Testis (tissue), 2 donors: ENCODE results near the gene GNB1L.

Source experiments
- POLR2A ChIP-seq: fragments of 450-650 bp; IDR thresholded peaks from one replicate; pipeline ENCODE4 v1.6.1; 2017; ENCODE audit warnings: antibody characterized with exemption, mild to moderate bottlenecking, moderate library complexity
- TF ChIP-seq, protein P1 (sequence below), 3 experiments: fragments of 450-650 bp in 2 of 3; fragments of 200-600 bp in 1 of 3; sonication (generic) in 1 of 3; IDR thresholded peaks; one replicate each; pipeline ENCODE4 v1.5.1; 2016 to 2019; ENCODE audit warnings: antibody characterized with exemption in 3 of 3, mild to moderate bottlenecking in 2 of 3, moderate library complexity in 1 of 3

DNA sequence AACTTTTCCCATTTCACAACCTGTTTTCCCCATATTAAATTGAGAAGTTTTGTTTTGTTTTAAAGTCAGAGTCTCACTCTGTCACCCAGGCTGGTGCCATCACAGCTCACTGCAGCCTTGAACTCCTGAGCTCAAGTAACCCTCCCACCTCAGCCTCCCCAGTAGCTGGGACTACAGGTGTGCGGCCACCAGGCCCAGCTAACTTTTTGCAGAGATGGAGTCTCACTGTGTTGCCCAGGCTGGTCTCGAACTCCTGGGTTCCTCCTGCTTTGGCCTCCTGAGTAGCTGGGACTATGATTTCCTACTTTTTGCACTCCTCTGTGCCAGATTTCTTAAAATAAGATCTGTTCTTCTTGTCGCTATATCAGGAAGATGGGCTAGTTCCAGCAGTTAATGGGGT, 44.9 kb downstream of the GNB1L start:
- TF ChIP-seq, protein P1, sequence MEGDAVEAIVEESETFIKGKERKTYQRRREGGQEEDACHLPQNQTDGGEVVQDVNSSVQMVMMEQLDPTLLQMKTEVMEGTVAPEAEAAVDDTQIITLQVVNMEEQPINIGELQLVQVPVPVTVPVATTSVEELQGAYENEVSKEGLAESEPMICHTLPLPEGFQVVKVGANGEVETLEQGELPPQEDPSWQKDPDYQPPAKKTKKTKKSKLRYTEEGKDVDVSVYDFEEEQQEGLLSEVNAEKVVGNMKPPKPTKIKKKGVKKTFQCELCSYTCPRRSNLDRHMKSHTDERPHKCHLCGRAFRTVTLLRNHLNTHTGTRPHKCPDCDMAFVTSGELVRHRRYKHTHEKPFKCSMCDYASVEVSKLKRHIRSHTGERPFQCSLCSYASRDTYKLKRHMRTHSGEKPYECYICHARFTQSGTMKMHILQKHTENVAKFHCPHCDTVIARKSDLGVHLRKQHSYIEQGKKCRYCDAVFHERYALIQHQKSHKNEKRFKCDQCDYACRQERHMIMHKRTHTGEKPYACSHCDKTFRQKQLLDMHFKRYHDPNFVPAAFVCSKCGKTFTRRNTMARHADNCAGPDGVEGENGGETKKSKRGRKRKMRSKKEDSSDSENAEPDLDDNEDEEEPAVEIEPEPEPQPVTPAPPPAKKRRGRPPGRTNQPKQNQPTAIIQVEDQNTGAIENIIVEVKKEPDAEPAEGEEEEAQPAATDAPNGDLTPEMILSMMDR (IDR thresholded peaks at IDR 0.05), result no peak
- no peak for TF ChIP-seq POLR2A
